ENCODE results near the gene ENDOU.

ENDOU gene

GRCh38 chr12:47744005-47744651 is 18.8 kb upstream of the ENDOU start:
- no peak for DNase-seq

GRCh38 chr12:47743311-47743860 is 18.1 kb upstream of the ENDOU start:
- no peak for DNase-seq

- DNase-seq = peak in 14 of 51 donors; percentile 11 to 39 (median 22)
Observed at GRCh38 chr12:47742253-47742825, 17.0 kb upstream of the ENDOU start.

GRCh38 chr12:47741340-47741703 is 16.0 kb upstream of the ENDOU start:
- peak; percentile 45 to 97 (median 87) for DNase-seq

DNA sequence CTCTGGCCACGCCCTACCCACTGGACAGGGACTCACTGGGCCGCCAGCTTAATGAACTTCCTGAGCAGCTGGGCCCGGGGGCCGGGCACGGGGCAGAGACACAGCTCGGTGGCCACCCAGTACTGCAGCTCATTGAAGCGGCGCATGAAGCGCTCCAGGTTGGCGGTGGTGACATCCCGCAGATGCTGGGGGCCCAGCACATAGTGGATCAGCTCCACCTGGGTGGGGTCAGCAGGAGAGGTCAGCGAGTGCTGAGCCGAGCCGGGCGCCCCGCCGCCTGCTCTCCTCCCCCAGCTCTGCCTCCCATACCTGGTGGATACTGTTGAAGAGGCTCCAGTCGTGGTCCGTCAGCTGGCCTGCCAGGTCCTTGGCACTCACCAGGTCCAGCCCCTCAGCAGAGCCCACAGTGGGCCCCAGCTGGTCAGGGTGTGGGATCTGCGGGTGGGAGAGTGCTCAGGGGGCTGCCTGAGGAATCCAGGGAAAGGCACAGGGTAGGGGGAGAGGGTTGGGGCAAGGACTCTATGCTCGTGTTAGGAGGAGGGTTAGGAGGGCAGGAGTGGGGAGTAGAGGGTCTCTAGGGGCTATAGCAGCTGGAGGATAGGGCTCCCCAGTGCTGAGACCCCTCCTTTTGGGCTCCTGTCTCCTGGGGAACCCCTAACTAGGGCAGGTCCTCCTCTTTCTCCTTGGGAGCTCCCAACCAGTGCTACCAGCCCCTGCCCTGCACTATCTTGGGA is 15.5 kb upstream of the ENDOU start:
- peak in 8 of 51 donors; percentile 14 to 36 (median 28) for DNase-seq

DNA sequence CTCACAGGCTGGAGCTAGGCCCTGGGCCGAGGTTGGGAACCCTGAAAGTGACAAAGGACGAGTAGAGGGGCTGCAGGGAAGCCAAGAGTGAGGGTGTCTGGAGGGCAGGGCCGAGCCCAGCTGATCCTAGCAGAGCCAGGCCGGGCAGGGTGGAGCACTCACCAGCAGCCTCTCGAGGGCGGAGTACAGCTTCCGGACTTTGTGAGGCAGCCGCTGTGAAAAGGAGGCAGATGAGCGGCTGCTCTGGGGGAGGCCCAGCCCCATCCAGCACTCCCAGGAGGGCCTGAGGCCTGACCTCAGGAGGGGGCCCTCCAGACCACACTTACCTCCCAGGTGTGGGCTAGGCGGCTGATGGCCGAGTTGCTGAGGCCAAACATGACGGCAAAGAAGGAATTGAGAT is 14.7 kb upstream of the ENDOU start:
- DNase-seq = no peak

- DNase-seq = no peak
Observed at GRCh38 chr12:47739297-47739696, 14.0 kb upstream of the ENDOU start.

GRCh38 chr12:47737936-47738594 is 12.8 kb upstream of the ENDOU start:
- DNase-seq = no peak

DNA sequence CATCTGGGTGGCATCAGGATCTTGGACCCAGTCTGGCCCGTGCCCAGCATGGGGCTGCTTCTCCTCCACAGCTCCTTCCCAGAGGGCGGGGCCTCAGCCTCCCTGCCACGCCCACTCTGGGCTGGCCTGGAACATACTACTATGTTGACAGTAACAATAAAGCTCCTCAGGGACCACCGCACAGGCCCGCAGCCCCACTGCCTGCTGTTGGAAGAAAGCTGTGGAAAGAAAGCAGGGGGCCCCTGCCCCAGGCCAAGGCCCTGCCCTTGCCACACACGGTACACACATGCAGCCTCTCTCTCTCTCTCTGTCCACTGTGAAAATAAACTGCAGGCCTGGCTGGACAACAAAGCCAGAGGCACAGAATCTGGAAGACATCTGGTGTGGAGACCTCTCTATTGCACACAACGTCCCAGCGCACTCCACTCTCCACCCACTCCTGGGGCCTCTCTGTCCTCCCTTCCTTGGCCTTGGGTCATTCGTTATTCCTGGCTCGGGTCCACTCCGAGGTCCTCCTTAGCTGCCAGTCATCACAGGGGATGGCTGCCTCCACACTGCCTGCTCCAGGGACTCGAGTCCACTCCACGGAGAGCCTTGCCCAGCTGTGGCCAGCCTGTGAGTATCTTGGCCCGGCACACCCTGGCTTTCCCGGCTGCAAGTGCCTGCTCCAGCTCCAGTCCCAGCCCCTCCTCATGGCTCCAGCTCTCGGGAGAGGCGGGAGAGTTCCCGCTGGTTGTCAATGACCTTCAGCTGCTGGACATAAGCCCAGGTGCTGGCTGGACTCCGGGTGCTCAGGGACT is 11.8 kb upstream of the ENDOU start:
- peak in 48 of 51 donors; percentile 24 to 94 (median 75) for DNase-seq

DNA sequence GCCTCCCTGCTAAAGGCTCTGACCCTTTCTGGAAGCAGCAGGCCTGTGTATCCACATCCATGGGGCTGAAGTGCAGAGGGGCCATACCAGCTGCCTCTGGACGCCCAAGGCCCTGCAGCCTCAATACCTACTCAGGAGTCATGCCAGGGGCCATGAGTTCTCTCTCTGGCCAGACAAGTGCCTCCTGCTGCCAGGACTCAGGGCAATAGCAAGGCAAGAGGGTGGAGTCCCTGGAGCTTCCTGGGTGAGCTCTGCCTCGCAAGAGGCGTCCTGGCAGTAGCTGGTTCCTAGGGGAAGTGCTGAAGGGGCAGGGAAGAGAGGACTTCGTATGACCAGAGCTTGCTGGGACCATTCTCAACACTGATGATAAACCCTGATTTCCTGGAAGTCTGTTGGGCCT is 10.9 kb upstream of the ENDOU start:
- no peak for DNase-seq

DNA sequence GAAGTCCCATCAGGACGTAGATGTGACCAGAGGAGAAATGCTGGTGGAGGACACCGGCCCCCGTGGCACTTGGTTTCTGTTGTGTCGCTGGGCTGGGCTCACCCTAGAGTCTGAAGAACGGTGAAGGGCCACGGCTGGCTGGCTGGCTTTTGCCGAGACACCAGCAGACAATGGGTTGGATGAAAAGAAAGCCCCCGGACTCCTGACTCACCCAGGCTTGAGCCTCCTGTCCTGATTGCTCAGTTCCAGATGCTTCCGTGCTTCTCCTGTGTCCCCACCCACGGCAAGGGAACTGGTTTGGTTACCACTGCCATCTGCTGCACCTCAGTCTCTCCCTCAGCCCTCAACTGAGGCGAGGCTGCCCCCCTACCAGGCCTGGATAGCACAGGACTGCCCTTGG is 10.4 kb upstream of the ENDOU start:
- no peak for DNase-seq

GRCh38 chr12:47734725-47735480 is 9.6 kb upstream of the ENDOU start:
- peak in 34 of 51 donors; percentile 23 to 68 (median 42) for DNase-seq

DNA sequence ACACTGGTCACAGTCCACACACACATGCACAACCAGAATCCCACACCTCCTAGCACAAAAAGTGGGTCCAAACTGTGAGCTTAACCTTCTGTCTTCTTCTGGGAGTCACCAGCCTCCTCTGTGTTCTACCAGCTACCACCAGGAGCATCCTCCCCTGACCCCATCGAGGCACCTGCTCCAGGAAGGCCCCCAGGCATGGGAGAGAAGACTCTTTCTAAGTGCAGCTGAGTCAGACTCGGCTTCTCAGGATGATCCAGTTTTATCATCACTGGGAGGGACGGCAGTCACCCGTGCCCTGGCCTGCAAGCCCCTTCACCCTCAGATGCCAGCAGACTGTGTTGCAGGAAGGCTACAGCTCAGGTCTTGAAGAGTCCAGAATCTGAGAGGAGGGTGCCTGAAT is 7.9 kb upstream of the ENDOU start:
- no peak for DNase-seq

DNA sequence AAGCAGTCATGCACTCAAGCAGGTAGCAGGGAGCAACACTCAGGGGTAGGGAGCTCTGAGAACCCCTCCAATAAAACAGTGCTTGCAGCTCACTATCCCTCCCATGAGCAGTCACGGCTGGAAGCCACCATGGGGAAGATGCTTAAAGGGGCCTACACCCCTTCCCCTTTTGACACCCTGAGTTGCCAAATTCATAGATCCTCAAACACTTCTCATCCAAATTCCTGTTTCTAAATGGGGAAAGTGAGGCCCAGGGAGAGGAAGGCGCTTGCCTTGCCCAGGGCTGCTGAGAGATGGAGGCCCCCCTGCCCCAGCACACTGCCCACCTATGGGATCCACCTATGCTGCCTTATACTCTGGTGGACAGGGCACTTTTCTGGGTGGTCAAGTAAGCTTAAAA is 7.2 kb upstream of the ENDOU start:
- DNase-seq = no peak

- DNase-seq = no peak
Observed at GRCh38 chr12:47731723-47732122, 6.4 kb upstream of the ENDOU start.

GRCh38 chr12:47730341-47730744 is 5.1 kb upstream of the ENDOU start:
- DNase-seq = no peak

DNA sequence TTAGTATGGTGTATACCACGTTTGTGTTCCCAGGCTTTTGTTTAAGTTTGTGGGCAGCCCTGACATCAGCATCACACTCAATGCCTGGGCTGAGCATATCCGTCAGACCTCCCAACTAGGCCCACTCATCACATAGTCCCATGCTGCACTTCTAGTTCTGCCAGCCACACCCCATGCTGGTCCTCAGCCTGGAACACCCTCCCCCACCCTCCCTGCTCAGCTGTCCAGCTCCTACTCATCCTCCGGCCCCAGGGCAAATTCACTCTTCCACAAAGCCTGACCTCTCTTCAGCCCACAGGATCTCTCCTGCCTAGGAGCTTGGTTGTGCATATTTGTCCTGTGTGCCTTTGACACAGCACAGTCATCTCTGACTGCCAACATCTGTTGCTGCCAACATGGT is 3.9 kb upstream of the ENDOU start:
- no peak for DNase-seq

DNA sequence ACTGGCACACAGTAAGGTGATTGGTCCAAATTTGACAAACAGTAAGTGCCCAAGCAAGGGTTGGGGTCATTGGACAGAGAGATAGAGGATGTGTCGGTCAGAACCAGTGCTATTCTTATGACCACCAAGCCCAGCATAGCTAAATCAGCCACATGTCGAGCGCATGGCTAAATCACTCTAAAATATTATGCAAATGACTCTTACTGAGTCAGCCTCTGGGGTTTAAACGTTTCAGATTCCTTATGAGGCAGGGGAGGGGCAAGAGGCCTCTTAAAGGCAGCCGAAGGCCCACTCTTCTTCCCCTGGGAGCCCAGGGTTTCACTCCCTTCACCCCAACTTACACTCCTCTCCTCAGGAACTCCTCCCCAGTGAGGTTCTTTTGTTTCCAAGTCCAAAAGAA is 603 bp upstream of the ENDOU start:
- DNase-seq = no peak

DNA sequence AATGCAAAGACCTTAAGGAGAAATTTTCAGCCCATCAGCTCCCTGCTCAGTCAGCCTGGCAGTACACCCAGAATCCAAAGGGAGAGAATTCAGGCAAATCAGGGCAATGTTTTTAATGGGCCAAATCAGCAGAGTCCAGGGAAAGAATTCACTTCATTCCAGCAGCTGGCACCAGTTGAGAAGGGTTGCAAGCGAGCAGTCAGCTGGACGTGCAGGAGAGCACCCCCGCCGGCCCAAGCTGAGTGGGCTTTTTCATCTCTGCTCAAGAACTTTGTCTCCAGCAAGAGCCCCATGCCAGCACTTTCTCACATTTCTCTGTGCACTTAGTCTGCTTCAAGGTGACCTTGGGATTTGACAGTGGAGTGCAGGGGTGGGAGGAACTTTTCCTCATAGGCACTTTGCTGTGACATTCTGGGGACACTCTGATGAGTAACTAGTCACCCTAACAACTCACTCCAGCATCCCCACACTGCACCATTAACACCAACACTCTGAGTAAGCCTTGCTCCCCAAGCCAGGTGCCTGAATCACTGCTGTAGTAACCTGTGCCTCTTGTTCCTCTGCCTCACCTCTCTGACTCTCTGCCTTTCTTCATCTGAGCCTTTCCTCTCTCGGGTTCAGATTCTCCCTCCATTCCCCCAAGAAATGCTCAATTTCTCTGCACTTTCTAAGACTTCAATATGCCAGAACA is 2.2 kb downstream of the ENDOU start:
- DNase-seq = peak in 22 of 51 donors; percentile 20 to 75 (median 40)

Data from hypothalamus (tissue), 51 donors.